MCF 10A (cell line): Measurements from ENCODE around the gene HEATR1. TPM values are rescaled to one million over a fixed set of nuclear protein-coding genes. Genes with fewer than 3 reads are reported as not detected.
"Not testable (repeated sequence)": the region's sequence is repeated elsewhere in the genome, so short reads cannot be mapped to it uniquely, and the experiment has no call there.

ENCODE experiments used
- BruUV-seq: library from RNA; stranded (reverse); fragments of 400-500 nt; replicated peaks from 2 replicates; lab custom pipeline; 2021; lab: Mats Ljungman, UMichigan
- CTCF ChIA-PET: fragments of 300-600 bp; sonication (Branson Sonifier 250); formaldehyde crosslinking; extraction: SDS; loops from one replicate; lab custom pipeline; 2021; ENCODE audit warnings: antibody characterized with exemption, inconsistent platforms; lab: Yijun Ruan, JAX
- POLR2A ChIA-PET: fragments of 300-600, 350-650 bp; sonication (Branson Sonifier 250); formaldehyde crosslinking; extraction: SDS; loops from one replicate; lab custom pipeline; 2020; ENCODE audit warnings: antibody characterized with exemption, inconsistent platforms; lab: Yijun Ruan, JAX
- DNase-seq: peaks from one replicate; pipeline ENCODE4 v3.0.0-alpha.2; 2018; ENCODE audit not compliant: unreplicated experiment
- H3K27ac Mint-ChIP-seq: one replicate; pipeline ENCODE4 v1.8.0; 2022; ENCODE audit warnings: mild to moderate bottlenecking, low read depth, mixed read lengths; ENCODE audit not compliant: unreplicated experiment
- H3K27me3 Mint-ChIP-seq: one replicate; pipeline ENCODE4 v1.8.0; 2022; ENCODE audit warnings: mixed read lengths; ENCODE audit not compliant: insufficient read depth, unreplicated experiment
- H3K36me3 Mint-ChIP-seq: one replicate; pipeline ENCODE4 v1.8.0; 2022; ENCODE audit warnings: mild to moderate bottlenecking, moderate library complexity, mixed read lengths; ENCODE audit not compliant: insufficient read depth, unreplicated experiment
- H3K4me1 Mint-ChIP-seq: one replicate; pipeline ENCODE4 v1.8.0; 2022; ENCODE audit warnings: mixed read lengths; ENCODE audit not compliant: insufficient read depth, unreplicated experiment
- H3K4me3 Mint-ChIP-seq: one replicate; pipeline ENCODE4 v1.8.0; 2022; ENCODE audit warnings: mild to moderate bottlenecking, moderate library complexity, mixed read lengths; ENCODE audit not compliant: unreplicated experiment
- H3K9me3 Mint-ChIP-seq: one replicate; pipeline ENCODE4 v1.8.0; 2022; ENCODE audit warnings: mixed read lengths; ENCODE audit not compliant: unreplicated experiment
- CTCF ChIP-seq: fragments of 200-600 bp; IDR thresholded peaks from one replicate; pipeline ENCODE4 v1.8.0; 2022; ENCODE audit warnings: antibody characterized with exemption, mild to moderate bottlenecking; ENCODE audit not compliant: unreplicated experiment
- intact Hi-C: fragments of 100-400 bp; cut with micrococcal nuclease; formaldehyde crosslinking; loops from 2 replicates; pipeline ENCODE4 v1.14.1; 2022
- total RNA-seq: library from RNA; stranded (reverse); gene quantifications from 2 replicates; pipeline ENCODE4 v1.2.3, GENCODE V29; 2022

The HEATR1 gene
- total RNA-seq, 1 experiment from 2014 or later: 128 TPM

DNA sequence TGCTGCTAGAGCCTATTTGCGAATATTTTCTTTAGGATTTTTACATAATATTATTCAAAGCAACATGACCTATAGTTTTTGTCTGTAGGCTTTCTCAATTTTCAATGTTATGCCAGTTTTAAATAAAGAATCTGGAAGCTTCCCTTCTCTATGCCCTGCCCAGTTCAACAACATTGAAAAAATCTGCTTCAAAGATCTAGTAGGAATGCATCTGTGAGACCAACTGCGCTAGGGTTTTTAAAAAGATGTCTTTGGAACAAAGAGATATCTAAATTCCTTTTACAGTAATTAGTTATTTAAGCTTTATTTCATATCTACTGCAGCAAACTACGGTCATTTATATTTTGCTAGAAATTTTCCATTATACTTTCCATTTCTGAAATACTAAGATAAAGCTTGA, 25.7 kb downstream of the HEATR1 start:
- BruUV-seq: no TSS peak
- H3K36me3 Mint-ChIP-seq: peaks cover 100% of the 10 kb centered on the region
- no peak for TF ChIP-seq CTCF
- H3K27me3 Mint-ChIP-seq: no peaks in the 10 kb centered on the region
- ChIA-PET CTCF (interaction anchor here (1.0 to 1.2 kb wide), 2 partner anchors 21 to 291 kb away, joined by 4 read pairs; no protein-coding TSS in a partner anchor), POLR2A (interaction anchor here (1.0 to 1.5 kb wide), 2 partner anchors 9 to 13 kb away, joined by 4 to 5 read pairs; no protein-coding TSS in a partner anchor)
- H3K4me1 Mint-ChIP-seq: no peaks in the 10 kb centered on the region
- no peak overlapping the region for H3K4me3 Mint-ChIP-seq
- no peak for DNase-seq
- no peaks in the 10 kb centered on the region for H3K9me3 Mint-ChIP-seq
- H3K27ac Mint-ChIP-seq: no peak overlapping the region
- intact Hi-C loops: no loop called here

GRCh38 chr1:236577041-236577440, 27.3 kb downstream of the HEATR1 start:
- BruUV-seq, DNase-seq, intact Hi-C loops, H3K27me3 Mint-ChIP-seq, H3K4me3 Mint-ChIP-seq, H3K4me1 Mint-ChIP-seq, CTCF ChIA-PET, H3K9me3 Mint-ChIP-seq: not testable (repeated sequence)
- POLR2A ChIA-PET: interaction anchor here (0.6 to 1.5 kb wide), 3 partner anchors 14 to 358 kb away, joined by 3 to 4 read pairs (median 3); no protein-coding TSS in a partner anchor
- Mint-ChIP-seq H3K27ac (peak overlapping the region; percentile 51), H3K36me3 (peaks cover 100% of the 10 kb centered on the region)

DNA sequence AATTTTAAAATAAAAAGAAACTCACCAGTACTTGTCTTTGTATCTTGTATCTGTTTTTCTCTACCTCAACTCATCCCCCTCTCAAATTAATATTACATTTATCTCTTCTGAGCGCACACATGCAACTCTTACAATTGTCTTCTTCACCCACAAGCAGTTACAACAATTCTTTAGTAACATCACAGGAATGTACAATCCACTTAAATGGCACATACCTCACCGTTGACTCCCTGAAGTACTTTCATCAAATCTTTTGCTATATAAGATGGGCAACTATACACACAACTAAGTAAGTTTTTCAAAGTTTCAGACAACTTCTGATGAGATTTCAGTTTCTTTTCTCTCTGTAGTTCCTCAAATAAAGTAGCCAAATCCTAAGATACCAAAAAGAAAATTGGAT, 28.3 kb downstream of the HEATR1 start:
- peak overlapping the region; percentile 0 for H3K27ac Mint-ChIP-seq
- no peaks in the 10 kb centered on the region for H3K27me3 Mint-ChIP-seq
- ChIA-PET CTCF (interaction anchor here (0.7 to 1.0 kb wide), 2 partner anchors 35 to 39 kb away, joined by 3 read pairs; no protein-coding TSS in a partner anchor), POLR2A (interaction anchor here (1.5 to 2.2 kb wide), 3 partner anchors 13 to 28 kb away, joined by 4 to 7 read pairs (median 4); partner anchors contain the start of gene HEATR1)
- no peaks in the 10 kb centered on the region for H3K4me1 Mint-ChIP-seq
- TF ChIP-seq CTCF: no peak
- no peak overlapping the region for H3K4me3 Mint-ChIP-seq
- intact Hi-C loops: no loop called here
- peaks cover 100% of the 10 kb centered on the region for H3K36me3 Mint-ChIP-seq
- H3K9me3 Mint-ChIP-seq: no peaks in the 10 kb centered on the region
- no TSS peak for BruUV-seq
- DNase-seq: no peak

- no peaks in the 10 kb centered on the region for H3K9me3 Mint-ChIP-seq
- TF ChIP-seq CTCF: no peak
- H3K27ac Mint-ChIP-seq: peak overlapping the region; percentile 0
- no TSS peak for BruUV-seq
- POLR2A ChIA-PET: interaction anchor here (1.5 to 2.2 kb wide), 2 partner anchors 18 to 28 kb away, joined by 4 to 7 read pairs; partner anchors contain the start of gene HEATR1
- H3K4me1 Mint-ChIP-seq: no peaks in the 10 kb centered on the region
- intact Hi-C loops: no loop called here
- DNase-seq: peak; percentile 15
- H3K36me3 Mint-ChIP-seq: peaks cover 100% of the 10 kb centered on the region
- CTCF ChIA-PET: interaction anchor here (0.7 to 1.0 kb wide), 2 partner anchors 34 to 38 kb away, joined by 3 read pairs; no protein-coding TSS in a partner anchor
- H3K27me3 Mint-ChIP-seq: no peaks in the 10 kb centered on the region
- H3K4me3 Mint-ChIP-seq: no peak overlapping the region
Observed at GRCh38 chr1:236575523-236575922, 28.8 kb downstream of the HEATR1 start.
